Activated naive CD4-positive, alpha-beta T cell treated with Interleukin-2 at 50 U/mL for 16 hours (primary cell): Measurements from ENCODE around the gene NEK1.
"Not testable (repeated sequence)": the region's sequence is repeated elsewhere in the genome, so short reads cannot be mapped to it uniquely, and the experiment has no call there.

Experiments used
- DNase-seq: peaks from one replicate; pipeline ENCODE4 v3.0.0-alpha.2; 2020

NEK1 gene

DNA sequence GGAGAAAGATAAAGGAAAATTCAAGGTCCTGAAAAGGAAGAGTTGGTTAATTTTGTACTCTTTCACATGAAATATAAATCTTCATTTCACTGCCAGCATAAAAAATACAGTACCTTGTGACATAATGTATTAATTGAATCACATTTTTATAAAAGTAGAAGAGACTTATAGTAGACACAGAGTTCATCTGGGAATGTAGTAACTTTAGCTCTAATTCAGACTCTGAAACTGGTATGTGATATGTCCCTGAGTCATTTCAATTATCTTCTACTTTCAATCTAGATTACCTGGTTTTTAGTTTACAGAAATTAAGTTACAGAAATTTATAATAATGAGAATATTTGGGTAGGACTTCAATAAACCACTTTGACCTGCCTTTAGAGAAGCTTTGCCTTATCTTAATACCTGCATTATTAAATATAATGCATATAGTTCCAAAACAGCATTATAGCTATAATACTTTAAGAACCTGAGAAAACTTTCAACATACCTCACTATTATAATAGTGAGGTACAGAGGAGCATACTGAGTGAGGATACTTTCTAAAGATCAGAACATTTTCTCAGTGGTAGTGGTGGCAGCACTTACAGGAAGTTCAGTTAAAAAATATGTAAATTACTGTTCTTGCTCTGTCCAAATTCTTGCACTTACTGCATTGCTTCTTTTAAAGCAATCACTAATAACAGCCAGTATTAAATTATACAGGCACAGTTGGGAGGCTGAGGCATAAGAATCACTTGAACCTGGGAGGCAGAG, 11.2 kb downstream of the NEK1 start:
- no peak for DNase-seq

DNA sequence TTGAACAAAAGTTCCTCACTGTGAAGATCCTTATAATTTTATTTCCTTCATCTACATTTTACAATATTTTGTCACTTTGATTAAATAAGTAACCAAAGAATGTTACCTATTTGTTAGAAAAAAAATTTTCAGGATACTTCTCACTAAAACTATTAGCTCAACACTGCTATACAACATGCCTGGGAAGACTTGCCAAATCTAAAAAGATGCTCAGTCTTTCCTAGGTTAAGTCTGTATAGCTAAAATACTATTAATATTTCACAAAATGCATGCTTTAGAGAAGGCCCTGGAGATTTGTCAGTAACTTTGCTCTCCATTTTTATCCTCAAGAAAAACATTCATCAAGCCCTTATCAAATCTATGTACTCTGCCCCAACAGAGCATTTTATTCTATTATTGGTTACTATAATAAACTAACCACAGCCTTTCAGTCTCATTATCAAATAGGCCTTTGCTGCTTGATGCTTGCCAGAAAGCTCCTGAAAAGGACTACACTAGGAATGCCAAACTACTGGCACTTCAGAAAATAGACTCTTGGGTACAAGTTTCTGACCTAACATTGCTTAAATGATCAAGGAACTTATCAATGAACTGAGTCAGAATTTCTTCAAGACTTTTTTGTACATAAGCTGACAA, 17.7 kb downstream of the NEK1 start:
- no peak for DNase-seq

DNA sequence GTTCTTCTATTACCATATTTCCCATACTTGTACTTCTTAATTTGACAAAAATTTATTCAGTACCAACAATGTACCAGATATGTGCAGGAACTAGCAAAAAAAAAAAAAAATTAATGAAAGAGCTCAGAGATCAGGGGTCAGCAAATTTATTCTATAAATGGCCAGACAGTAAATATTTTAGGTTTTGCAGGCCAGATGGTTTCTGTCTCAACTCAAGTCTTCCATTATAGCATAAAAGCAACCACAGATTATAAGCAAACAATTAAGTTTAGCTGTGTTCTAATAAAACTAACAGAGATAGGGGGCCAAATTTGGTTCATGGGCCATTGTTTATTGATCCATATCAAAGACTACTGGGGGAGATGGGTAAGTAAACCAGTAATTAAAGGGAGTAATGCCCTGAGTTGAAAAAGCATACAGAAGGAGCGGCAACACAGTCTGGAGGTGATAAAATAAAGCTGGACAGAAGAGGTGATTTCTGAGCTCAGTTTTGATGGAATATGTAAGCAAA, 19.3 kb downstream of the NEK1 start:
- DNase-seq, result no peak

DNA sequence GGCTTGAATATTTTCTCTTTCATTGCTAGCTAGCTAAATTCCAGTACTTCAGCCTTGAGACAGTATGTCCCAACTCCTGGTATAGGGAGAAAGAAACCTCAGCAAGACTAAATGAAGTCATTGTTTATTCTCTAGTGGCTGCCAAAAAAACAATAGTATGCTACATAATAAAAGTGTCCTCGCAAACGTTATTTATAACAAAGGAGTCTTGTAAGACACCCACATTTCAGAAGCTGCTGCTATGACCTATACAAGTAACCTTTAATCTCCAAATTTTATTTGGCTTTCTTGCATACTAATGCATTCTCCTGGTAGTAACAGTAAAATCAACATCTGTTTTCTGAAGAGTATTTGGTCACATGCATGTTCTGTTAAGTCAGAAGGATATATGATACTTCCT, 28.8 kb downstream of the NEK1 start:
- DNase-seq, result no peak

DNA sequence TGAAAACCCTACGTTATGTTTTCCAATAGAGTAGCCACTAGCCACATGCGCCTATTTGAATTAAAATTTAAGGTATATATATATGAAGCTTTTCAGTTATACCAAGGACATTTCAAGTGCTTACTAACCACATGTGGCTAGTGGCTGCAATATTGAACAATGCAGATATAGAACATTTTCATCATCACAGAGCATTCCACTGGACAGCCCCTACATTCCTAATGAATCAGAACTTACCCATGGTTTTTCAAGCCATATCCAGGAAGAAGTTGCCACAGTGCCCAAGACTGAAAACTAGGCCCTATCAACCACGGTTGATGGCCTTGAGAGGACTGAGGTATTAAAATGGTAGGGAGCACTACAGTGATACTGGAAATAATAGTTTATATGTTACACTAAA, 29.7 kb downstream of the NEK1 start:
- no peak for DNase-seq

DNA sequence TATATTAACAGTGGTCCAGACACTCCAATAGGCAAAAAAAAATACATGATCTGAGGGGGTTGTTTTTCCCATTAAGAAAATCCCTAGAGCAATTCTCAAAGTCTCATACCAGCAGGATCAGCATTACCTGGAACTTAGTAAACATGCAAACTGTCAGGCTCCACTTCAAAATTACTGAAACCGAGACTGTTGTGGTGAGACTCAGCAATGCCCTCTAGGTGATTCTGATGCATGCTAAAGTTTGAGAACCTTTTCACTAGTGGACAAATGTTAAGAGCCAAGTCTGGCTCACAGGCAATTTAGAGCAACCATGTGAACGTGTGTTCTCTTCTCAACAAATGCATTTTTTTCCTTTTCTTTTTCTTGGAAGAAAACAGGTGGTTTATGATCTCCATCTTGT, 30.2 kb downstream of the NEK1 start:
- DNase-seq, result no peak

DNA sequence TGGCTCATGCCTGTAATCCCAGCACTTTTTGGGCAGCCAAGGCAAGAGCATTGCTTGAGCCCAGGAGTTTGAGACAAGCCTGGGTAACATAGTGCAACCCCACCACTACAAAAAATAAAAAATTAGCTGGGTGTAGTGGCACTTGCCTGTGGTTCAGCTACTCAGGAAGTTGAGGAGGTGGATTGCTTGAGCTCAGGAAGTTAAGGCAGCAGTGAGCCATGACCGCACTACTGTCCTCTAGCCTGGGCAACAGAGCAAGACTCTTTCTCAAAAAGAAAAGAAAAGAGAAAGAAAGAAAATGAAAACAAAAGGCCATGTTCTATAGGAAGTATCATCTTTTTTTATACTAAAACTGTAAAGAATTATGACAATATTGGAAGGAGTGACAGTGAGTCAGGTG, 38.5 kb downstream of the NEK1 start:
- DNase-seq, result no peak

DNA sequence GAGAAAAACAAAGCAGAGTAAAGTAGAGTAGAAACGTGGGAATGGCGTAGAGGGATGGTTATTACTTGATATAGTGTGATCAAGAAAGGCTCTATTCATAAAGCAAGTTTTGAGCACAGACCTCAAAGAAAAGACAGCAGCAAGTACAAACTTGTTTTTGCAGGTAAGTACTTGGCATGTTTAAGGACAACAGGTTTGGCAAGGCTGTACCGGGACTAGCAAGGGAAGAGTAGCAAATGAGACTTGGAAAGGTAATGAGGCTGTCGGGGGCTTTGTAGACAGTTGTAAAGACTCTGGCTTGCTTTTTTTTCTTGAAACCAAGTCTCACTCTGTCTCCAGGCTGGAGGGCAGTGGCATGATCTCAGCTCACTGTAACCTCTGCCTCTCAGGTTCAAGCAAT, 40.9 kb downstream of the NEK1 start:
- no peak for DNase-seq

DNA sequence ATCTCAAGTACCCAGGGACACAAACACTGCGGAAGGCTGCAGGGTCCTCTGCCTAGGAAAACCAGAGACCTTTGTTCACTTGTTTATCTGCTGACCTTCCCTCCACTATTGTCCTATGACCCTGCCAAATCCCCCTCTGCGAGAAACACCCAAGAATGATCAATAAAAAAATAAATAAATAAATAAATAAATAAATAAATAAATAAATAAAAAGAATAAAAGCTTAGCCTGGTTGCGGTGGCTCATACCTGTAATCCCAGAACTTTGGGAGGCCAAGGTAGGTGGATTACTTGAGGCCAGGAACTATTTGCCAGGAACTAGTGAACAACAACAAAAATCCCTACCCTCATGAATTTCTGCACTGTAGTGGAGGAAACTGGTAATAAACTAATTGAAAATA, 41.4 kb downstream of the NEK1 start:
- DNase-seq, result not testable (repeated sequence)

DNA sequence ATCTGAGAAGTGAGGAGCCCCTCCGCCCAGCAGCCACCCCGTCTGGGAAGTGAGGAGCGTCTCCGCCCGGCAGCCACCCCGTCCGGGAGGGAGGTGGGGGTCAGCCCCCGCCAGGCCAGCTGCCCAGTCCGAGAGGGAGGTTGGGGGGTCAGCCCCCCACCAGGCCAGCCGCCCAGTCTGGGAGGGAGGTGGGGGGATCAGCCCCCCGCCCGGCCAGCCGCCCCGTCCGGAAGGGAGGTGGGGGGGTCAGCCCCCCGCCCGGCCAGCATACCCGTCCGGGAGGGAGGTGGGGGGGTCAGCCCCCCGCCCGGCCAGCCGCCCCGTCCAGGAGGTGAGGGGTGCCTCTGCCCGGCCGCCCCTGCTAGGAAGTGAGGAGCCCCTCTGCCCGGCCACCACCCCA, 42.1 kb downstream of the NEK1 start:
- not testable (repeated sequence) for DNase-seq

DNA sequence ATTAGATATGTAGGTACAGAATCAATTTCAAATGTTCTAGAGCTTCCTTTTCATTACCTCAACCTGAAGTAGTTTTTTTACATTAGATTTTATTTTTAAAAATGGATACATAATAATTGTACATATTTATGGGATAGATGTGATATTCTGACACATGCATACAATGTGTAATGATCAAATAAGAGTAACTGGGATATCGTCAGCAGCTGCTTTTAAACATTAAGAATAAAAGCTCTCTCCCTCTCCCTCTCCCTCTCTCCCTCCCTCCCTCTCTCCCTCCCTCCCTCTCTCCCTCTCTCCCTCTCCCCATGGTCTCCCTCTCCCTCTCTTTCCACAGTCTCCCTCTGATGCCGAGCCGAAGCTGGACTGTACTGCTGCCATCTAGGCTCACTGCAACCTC, 43.2 kb downstream of the NEK1 start:
- DNase-seq, result not testable (repeated sequence)

DNA sequence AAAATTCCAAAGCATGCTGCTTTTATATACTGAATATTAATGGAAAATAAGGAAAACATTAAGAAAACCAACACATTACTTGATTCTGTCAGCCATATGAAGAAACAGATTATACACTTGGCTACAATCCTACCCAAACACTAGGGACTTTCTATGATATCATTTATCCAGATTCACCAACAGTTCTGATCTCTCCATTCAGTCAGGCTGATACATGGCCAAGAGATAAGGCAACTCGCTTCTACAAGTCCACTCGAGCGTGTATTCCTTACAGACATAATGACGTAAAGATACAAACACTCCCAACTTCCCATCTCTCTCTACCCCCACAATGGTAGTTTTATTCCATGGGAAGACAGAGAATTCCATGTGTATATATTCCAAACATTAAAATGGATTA, 44.5 kb downstream of the NEK1 start:
- no peak for DNase-seq

DNA sequence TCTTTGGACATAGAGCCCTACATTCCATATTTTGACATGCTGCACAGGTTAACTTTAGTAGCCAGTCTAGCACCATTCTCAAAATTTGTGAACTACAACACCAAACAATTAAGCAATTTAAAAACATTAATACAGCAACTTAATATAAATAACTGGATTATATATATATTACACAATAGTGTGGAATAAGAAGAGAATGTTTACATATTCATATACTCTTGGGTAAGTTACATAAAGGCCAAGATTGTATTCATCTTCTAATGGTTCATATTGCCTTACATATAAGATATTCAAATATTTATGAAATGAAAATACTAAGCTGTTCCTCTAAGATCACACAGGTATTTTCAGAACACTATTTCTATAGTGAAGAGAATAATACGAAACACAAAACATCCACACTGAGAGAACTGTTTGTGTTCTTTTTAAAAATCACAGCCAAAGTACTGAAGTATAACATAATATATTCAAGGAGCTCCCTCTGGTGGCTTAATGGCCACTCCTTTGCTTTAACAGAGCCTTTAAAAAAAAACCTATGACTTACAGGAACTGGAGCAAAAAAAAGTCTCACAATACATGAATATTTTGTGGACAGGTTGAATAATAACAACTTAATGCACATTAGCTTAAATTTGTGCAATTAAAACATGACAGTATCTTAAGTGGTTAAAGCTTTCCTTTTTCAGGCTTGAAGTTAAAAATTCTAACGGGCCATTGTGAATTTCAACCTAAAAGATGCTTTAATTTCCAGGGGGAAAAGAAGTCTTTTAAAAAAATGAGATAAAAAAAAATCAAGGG, 46.2 kb downstream of the NEK1 start:
- DNase-seq, result no peak

DNA sequence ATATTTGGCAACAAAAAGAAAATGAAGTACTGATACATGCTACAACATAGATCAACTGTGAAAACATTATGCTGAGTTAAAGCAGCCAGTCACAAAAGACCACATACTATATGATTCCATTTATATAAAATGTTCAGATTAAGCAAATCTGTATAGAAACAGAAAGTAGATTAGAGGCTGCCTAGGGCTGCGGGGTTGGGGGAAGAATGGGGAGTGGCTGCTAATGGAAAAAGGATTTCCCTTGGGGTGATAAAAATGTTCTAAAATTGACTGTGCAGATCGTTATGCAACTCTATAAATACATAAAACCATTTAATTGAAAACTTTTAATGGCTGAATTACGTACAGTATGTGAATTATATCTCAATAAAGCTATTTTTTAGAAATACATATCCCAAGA, 46.8 kb downstream of the NEK1 start:
- no peak for DNase-seq

DNA sequence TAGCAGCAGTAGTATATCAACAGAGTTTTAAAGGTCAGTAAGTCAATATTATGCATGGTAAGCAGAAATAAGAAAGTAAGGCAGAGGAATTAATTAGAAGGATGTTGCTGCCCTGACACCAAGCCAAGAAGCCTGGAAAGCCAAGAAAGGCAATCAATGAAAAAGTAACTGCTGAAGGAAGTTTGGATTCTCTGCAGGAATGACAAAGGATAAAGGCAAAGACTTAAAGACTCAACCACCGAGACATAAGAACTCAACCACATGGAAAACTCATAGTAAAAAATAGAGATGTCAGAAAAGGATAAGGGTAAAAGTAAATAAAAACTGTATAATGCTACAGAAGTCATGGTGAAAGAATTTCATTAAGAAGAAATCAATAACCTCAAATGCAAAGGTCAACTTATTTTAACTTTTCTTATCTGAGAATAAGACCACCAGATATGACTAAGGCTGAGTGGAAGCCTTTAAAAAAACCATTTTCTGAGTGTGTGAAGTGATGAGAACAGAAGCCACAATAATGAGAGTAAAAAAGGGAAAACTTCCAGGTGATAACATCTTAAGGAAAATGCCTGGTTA, 55.2 kb downstream of the NEK1 start:
- DNase-seq, result no peak

DNA sequence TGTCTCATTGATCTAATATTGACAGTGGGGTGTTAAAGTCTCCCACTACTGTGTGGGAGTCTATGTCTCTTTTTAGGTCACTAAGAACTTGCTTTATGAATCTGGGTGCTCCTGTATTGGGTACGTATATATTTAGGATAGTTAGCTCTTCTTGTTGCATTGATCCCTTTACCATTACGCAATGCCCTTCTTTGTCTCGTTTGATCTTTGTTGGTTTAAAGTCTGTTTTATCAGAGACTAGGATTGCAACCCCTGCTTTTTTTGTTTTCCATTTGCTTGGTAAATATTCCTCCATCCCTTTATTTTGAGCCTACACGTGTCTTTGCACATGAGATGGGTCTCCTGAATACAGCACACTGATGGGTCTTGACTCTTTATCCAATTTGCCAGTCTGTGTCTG, 65.8 kb downstream of the NEK1 start:
- DNase-seq, result not testable (repeated sequence)

DNA sequence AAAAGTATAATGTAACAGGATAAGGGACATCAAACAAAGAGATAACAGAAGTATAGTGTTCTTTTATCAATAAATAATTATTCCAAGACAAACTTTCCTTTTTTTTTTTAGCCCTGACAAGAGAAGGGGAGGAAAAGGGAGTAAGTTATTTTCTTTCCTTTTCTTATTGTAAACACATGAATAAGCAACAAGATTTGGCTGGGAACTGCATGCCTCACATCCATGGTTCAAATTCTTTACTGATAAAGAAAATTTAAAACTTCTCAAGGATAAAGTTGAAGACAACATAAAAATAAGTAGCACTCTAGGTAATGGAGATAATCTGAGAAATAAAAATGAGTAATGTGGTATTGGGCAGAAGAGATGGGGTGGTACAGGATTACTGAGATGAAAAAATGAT, 71.6 kb downstream of the NEK1 start:
- no peak for DNase-seq

DNA sequence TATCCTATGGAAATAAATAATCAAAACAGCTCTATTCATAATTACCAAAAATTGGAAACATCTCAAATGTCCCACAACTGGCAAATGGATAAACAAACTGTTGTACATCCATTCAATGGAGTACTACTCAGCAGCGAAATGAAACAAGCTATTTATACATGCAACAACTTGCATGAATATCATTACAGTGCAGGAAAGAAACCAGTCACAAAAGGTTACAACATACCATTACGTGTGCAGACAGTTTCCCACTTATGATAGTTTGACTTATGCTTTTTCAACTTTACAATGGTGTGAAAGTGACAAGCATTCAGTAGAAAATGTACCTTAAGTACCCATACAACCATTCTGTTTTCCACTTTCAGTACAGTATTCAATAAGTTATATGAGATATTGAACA, 82.3 kb downstream of the NEK1 start:
- DNase-seq, result no peak

DNA sequence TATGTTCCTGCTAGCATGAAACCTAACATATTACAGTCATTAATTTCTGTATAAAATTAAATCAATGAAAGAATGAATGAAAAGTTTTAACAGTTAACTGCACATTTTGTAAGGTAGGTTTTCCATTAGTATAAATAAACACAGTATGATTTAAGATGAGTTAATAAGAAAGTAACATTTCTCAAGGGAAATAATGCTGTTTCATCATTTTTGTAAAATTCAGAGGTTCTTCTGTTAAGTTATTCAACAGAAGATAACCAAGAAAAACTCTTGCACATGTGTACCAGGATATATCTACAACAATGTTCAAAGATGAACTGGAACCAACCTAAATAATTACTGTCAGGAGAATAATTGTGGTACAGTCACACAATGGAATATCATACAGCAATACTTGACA, 88.6 kb downstream of the NEK1 start:
- no peak for DNase-seq

DNA sequence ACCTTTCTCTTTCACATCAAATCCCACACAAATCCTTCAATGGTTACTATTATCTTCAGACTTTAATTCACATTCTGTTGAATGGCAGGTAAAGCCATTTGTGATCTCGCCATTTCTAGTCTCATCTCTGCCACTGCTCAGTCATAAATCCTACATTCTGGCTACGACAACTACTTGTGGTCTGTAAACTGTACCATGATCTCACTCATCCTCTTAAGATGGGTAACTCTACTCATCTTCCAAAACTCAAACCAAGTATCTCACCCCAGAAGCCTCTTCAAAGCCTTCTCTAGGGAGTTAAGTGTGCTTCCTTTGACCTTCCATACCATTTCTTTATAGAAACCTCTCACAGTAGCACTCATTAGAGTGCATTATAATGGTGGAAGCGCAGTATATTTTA, 101.8 kb downstream of the NEK1 start:
- no peak for DNase-seq

DNA sequence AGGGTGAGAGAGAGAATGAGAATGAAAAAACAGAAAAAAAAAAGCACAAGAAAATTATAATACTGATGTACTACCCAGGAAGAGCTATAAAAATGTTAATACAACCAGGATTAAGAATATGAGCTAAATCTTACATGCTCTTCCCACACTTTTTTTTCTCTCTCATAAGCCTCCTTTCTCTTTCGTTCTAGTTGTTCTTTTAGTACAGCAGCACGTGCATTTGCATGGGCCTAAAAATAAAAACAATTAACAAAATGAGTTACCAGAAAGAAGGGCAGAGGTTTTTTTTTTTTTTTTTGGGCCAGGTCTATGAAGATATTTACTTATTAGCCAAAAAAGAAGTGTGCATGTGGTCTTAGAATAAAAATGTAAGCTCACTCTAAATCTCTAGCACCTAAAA, 105.5 kb downstream of the NEK1 start:
- DNase-seq, result no peak

DNA sequence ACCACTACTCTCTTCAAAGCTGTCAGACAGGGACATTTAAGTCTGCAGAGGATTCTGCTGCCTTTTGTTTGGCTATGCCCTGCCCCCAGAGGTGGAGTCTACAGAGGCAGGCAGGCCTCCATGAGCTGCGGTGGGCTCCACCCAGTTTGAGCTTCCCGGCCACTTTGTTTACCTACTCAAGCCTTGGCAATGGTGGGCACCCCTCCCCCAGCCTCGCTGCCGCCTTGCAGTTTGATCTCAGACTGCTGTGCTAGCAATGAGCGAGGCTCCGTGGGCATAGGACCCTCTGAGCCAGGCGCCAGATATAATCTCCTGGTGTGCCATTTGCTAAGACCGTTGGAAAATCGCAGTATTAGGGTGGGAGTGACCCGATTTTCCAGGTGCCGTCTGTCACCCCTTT, 112.5 kb downstream of the NEK1 start:
- DNase-seq, result not testable (repeated sequence)

DNA sequence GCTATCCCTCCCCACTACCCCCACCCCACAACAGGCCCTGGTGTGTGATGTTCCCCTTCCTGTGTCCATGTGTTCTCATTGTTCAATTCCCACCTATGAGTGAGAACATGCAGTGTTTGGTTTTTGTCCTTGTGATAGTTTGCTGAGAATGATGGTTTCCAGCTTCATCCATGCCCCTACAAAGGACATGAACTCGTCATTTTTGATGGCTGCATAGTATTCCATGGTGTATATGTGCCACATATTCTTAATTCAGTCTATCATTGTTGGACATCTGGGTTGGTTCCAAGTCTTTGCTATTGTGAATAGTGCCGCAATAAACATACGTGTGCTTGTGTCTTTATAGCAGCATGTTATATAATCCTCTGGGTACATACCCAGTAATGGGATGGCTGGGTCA, 118.1 kb downstream of the NEK1 start:
- DNase-seq, result not testable (repeated sequence)

DNA sequence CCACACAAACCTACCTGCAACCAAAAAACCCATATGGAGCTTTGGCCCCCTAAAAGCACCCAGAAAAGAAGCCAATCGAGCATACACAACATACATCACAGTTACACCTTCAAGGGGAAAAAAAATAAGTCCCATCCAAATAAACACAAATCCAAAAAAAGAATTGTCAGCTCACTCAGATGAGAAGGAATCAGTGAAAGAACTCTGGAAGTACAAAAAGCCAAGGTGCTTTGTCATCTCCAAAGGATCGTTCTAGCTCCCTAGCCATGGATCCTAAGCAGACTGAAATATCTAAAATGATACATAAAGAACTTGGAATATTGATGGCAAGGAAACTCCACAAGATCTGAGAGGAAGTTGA, 119.2 kb downstream of the NEK1 start:
- no peak for DNase-seq
